LNCaP clone FGC (cell line): ENCODE measurements around the gene RELL2.

Experiments used
- DNase-seq: peaks from one replicate; pipeline ENCODE4 v3.0.0-alpha.2; 2011; ENCODE audit warnings: low read depth
- H3K4me3 ChIP-seq: 2 replicates; pipeline ENCODE4 v1.5.1; 2011; ENCODE audit warnings: mild to moderate bottlenecking, low read depth, low read length, control low read depth
- TF ChIP-seq, protein P1 (sequence below): IDR thresholded peaks from 2 replicates; pipeline ENCODE4 v1.5.1; 2012; ENCODE audit warnings: mild to moderate bottlenecking; ENCODE audit not compliant: control insufficient read depth, insufficient read depth; ENCODE audit errors: extremely low read depth

The RELL2 gene

DNA sequence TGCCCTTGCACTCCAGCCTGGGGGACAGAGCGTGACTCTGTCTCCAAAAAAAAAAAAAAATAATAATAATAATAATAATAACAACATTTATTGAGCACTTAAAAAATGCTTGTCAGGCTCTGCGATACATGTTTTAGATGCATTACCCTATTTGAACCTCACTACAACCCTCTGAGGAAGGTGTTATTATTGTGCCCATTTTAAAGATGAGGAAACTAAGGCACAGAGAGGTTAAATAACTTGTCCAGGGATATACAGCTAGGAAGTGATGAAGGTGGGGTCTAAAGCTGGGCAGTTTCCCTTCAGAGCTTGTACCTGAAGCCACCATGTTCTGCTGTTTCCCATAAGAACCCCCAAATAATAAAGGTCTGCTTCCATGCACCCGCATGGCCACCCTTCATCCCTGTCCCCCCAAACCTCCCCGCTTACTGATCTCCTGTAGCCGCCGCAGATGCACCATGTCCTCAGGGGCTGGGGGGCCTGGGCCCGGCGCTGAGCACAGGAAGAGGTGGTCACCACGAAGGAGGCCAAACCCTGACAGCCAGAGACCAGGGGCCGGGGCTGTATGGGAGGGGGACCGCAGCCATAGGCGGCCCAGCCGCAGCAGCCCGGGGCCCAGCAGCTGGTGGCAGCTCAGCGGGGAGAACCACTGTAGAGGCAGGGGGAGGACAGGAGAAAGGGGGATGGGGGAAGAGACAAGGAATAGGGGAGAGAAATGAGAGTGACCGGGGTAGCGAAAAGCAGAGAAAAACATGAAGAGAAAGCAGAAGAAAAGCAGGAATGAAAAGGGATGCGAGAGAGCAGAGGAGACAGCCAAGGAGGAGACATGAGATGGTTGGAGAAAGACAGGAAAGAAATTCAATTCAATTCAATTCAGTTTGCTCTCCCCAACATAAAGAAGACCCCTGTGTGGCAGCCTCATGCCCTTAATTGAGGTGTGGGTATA is 29.5 kb downstream of the RELL2 start:
- no peak for DNase-seq
- H3K4me3 ChIP-seq, result no peak overlapping the region
- TF ChIP-seq, protein P1, sequence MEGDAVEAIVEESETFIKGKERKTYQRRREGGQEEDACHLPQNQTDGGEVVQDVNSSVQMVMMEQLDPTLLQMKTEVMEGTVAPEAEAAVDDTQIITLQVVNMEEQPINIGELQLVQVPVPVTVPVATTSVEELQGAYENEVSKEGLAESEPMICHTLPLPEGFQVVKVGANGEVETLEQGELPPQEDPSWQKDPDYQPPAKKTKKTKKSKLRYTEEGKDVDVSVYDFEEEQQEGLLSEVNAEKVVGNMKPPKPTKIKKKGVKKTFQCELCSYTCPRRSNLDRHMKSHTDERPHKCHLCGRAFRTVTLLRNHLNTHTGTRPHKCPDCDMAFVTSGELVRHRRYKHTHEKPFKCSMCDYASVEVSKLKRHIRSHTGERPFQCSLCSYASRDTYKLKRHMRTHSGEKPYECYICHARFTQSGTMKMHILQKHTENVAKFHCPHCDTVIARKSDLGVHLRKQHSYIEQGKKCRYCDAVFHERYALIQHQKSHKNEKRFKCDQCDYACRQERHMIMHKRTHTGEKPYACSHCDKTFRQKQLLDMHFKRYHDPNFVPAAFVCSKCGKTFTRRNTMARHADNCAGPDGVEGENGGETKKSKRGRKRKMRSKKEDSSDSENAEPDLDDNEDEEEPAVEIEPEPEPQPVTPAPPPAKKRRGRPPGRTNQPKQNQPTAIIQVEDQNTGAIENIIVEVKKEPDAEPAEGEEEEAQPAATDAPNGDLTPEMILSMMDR, result no peak

DNA sequence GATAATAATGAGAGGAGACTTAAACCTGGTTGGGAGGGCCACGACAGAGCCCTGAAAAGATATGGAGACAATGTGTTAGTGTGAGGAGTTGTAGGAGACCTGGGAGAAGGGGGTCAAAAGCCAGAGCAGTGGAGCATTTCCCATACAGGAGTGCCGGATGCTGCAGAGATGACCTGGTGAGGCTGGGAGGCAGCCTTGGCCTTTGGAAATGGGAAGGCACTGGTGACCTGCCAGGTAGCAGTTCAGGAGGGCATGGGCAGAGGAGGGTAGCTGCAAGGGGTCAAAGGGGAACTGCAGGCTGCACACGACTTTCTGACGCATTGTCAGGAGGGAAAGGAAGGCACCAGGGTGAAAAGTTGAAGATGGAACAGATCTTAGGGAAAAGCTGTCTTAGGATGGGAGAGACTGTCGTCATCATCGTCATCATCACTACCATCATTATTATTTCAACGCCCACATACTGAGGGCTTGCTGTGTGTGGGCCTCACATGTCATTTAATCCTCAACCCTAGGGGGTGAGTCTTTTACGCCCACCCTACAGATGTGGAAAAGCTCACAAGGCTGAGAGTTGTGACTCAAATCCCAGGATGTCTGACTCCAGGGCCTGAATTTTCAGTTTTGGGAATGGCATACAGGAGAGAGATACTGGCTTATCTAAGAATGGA is 31.9 kb downstream of the RELL2 start:
- no peak overlapping the region for H3K4me3 ChIP-seq
- TF ChIP-seq, protein P1, result no peak
- DNase-seq, result no peak

DNA sequence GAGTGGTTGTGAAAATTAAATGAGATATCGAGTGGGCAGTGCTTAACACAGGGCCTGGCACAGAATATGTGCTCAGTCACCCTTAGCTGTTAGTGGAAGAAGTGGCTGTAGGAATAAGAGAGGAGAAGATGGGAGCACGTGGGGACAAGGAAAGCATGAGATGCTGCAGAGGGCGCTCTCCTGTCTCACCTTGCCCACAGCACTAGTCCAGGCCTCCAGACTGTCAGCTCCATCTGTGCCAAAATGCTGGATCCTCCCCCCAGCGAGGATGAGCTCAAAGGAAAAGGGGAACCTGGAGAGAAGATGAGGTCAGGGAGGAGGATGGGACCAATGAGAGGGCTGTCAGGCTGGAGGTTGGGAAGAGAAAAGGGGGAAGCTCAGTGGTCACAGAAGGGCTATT is 32.7 kb downstream of the RELL2 start:
- TF ChIP-seq, protein P1, result no peak
- no peak for DNase-seq

DNA sequence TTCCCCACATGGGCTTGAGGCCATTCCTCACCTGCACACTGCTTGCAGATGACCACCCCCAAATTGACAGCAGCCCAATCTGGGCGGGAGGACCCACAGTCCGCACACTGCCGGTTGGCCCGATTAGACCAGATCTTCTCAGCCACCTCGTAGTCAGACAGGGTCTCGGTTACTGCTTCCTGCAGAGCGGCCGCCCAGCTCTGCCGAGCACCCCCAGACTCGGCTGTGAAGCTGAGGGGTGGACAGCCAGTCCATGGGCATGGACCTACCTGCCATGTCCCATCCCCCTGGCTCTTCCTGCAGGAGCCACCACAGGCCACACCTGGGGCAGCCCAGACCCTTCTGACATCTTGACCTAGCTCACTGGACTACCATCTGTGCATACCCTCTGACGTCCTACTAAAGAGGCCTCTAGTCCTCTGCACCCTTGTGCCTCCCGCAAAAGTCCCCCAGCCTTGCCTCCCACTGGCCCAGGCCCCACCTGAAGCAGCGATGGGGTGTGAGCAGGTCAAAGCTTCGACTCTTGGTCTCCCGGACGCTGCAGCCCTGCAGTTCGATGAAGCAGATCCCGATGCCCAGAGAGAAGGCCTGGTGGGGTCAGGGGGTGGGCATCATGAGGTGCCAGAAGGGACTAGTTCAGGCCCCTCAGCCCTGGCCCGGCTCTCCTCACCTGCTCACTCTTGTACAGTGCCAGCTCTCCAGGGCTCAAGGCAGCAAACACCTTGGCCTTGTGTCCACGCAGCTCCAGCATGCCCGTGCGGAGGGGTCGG is 35.5 kb downstream of the RELL2 start:
- no peak for DNase-seq

More for the DNA sequence above, 32.7 kb downstream of the RELL2 start:
- no peak overlapping the region for H3K4me3 ChIP-seq

DNA sequence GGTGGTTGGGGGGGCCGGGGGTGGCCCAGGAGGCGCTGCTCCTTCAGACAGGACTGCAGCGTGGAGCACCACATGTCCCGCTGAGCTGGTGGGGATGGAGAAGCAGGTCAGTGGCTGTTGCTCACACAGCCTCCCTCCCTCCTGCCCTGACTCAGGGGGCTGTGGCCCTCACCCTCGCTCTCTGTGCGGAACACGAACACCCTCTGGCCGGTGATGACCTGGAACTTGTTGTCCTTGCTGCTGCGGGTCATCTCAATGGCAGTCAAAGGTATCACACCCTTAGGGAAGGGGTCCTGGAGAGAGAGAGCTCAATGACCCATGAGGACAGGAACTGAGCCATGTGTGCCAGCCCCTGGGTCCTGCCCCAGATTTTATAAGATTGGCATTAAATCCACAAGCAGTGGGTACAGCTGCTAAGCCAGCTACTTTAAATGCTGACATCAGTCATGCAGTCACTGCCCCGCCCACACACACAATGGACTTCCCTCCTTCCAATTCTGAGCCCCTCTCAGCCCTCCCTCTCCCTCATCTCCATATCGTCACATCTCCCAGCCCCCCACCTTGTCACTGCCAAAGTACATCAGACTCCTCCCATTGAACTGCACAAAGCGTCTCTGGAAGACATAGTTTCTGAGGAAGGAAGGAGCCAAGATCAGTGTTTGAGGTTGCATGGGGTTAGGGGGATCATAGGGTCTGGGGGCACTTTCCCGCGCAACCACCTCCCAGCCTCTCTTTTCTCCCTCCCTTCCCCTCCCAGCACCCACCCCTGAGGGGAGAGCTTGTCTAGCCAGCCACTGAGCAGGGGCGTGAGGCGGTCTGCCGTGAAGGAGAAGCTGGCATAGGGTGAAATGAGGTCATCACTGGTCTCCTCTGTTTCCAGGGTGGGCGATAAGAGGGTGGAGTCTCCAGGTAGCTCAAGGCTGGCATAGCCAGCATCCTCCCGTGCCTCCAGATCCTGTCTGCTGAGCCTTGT is 36.3 kb downstream of the RELL2 start:
- no peak for DNase-seq
- H3K4me3 ChIP-seq, result no peak overlapping the region
- TF ChIP-seq, protein P1, result no peak

More for the DNA sequence above, 35.5 kb downstream of the RELL2 start:
- TF ChIP-seq, protein P1, result no peak
- H3K4me3 ChIP-seq, result no peak overlapping the region

DNA sequence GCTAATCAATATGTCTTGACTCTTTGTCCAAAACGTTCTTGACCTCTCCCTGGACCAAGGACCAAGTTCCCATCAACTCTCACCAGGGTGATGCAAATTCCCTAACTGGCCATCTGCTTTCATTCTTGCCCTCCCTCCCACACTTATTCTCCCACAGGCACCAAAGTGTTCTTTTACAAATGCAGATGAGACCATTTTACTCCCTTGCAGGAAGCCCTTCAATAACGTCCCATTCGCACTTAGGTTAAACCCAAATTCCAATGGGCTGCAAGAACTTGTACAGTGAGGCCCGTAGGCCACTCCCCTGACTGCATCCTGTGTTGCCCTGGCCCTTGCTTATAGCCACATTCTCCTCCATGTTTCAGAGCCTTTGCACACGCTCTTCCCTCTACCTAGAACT is 38.0 kb downstream of the RELL2 start:
- TF ChIP-seq, protein P1, result no peak
- no peak for DNase-seq
- no peak overlapping the region for H3K4me3 ChIP-seq
